Left ventricle myocardium inferior (tissue), 1 donor: ENCODE data around the gene RBMS1. TPM values are rescaled to one million over a fixed set of nuclear protein-coding genes. Genes with fewer than 3 reads are reported as not detected.

Experiments used
- DNase-seq: peaks from one replicate; pipeline ENCODE4 v3.0.0-alpha.2; 2020
- H3K27ac ChIP-seq: fragments of 200-600 bp; replicated peaks from 2 replicates; pipeline ENCODE4 v1.8.0; 2021
- H3K27me3 ChIP-seq: fragments of 200-600 bp; 2 replicates; pipeline ENCODE4 v1.8.0; 2021; ENCODE audit warnings: low read depth
- H3K36me3 ChIP-seq: fragments of 200-600 bp; 2 replicates; pipeline ENCODE4 v1.8.0; 2021
- H3K4me1 ChIP-seq: fragments of 200-600 bp; 2 replicates; pipeline ENCODE4 v1.8.0; 2021
- H3K4me3 ChIP-seq: fragments of 200-600 bp; 2 replicates; pipeline ENCODE4 v1.8.0; 2021; ENCODE audit warnings: mild to moderate bottlenecking, moderate library complexity
- H3K9me3 ChIP-seq: fragments of 200-600 bp; replicated peaks from 2 replicates; pipeline ENCODE4 v1.8.0; 2021
- intact Hi-C: fragments of 100-400 bp; cut with micrococcal nuclease; formaldehyde crosslinking; loops from one replicate; pipeline ENCODE4 v1.11.0; 2022
- total RNA-seq: library from RNA; stranded (reverse); fragmentation: NEBNext Ultra II Directional; extraction: Animal tissue kit (Norgen Biotek cat#: 25700); gene quantifications from one replicate; pipeline ENCODE4 v1.2.1, GENCODE V29; 2021
- TF ChIP-seq, protein P1 (sequence below): fragments of 200-600 bp; IDR thresholded peaks from 2 replicates; pipeline ENCODE4 v1.8.0; 2021; ENCODE audit warnings: antibody characterized with exemption, mild to moderate bottlenecking, borderline replicate concordance
- donor health status: DM: no; HTN: yes; CAD: no; lungs with severe emphysema.

RBMS1 gene
- total RNA-seq, 1 donor from 2014 or later, result 56.2 TPM

DNA sequence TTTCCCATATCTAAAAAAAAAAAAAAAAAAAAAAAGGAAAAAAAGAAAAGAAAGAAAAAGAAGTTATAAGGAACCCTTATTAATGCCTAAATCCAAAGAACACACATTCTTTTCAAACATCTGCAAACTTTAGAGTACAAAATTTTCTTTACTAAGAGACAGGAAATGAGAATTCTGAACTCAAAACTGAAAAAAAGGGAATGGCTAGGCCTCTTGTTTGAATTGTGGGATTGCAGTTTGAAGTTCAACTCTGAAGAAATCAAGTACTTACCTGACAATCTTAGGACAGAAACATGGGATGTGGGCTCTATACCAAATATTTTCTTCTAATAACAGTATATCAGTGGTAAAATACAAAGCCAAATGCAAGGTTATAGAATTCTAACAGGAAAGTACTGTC, 175.4 kb downstream of the RBMS1 start:
- intact Hi-C loops, result no loop called here
- Histone ChIP-seq H3K4me1 (peaks cover 100% of the 10 kb centered on the region), H3K4me3 (peak overlapping the region; percentile 6), H3K9me3 (no peaks in the 10 kb centered on the region), H3K27ac (peak overlapping the region; percentile 72), H3K27me3 (no peaks in the 10 kb centered on the region), H3K36me3 (no peaks in the 10 kb centered on the region)
- TF ChIP-seq, protein P1, sequence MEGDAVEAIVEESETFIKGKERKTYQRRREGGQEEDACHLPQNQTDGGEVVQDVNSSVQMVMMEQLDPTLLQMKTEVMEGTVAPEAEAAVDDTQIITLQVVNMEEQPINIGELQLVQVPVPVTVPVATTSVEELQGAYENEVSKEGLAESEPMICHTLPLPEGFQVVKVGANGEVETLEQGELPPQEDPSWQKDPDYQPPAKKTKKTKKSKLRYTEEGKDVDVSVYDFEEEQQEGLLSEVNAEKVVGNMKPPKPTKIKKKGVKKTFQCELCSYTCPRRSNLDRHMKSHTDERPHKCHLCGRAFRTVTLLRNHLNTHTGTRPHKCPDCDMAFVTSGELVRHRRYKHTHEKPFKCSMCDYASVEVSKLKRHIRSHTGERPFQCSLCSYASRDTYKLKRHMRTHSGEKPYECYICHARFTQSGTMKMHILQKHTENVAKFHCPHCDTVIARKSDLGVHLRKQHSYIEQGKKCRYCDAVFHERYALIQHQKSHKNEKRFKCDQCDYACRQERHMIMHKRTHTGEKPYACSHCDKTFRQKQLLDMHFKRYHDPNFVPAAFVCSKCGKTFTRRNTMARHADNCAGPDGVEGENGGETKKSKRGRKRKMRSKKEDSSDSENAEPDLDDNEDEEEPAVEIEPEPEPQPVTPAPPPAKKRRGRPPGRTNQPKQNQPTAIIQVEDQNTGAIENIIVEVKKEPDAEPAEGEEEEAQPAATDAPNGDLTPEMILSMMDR, result no peak
- no peak for DNase-seq

DNA sequence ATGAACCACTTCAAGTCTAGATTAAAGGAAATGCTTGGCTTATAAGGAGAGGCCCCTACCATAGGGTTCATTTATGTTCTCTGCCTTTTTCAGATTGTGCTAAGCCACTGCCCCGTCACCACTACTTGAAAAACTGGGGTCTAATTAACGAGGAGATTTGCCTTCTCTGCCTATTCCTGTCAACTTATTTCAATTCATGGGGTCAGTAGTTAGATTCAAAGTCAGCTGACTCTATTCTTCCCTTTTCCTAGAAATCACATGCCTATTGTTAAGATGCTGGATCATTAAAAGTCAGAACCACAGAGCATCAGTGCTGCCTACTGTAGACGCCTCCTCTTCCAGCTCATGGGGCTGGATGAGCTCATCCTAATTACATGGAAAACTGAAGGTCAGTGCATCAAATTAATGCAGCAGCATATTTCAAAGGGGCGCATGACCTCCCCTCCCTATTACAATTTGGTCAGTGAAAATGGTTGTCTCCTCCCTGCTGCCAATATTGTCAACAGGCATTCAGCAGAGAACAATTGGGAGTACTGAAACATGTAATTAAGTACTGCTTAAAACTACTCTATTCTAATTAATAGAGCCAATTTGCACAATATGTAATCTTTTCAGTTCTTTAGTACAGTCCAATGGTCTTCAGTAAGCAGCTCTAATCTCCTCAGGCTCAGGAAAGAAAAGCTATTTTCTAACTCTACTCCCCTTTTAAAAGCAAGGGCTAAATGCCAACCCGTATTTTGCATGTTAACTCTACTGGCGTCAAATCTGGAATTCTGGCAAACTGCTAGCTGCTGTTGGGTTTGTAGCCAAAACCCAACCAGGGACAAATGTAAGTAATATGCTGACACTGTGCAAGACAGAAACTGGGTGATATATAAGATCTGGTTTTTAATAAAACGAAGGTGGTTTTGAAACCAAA, 176.2 kb downstream of the RBMS1 start:
- Histone ChIP-seq H3K4me1 (peaks cover 100% of the 10 kb centered on the region), H3K36me3 (peaks cover 7% of the 10 kb centered on the region), H3K27ac (peak overlapping the region; percentile 72), H3K4me3 (peak overlapping the region; percentile 6), H3K9me3 (no peaks in the 10 kb centered on the region), H3K27me3 (no peaks in the 10 kb centered on the region)
- TF ChIP-seq, protein P1, result no peak
- intact Hi-C loops, result no loop called here
- no peak for DNase-seq

DNA sequence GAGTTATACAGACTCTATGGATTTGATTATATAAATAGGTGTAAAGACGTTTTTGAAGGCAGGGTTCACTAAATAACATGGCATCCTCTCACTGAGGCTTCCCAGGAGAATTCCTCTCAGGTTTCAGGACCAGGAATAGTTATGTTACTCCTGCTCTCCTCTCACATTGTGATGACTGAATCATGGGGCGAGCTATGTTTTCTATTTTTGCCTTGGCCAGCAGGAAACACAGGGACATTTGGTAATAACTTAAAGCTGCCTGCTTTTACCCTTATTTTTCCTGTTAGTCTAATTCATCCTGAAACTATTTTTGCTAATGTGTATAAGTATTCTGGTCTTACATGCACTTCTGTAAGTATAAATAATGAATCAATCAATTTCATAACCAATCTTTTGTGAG, 178.3 kb downstream of the RBMS1 start:
- no peak for DNase-seq
- intact Hi-C loops, result no loop called here
- Histone ChIP-seq H3K9me3 (no peaks in the 10 kb centered on the region), H3K36me3 (peaks cover 17% of the 10 kb centered on the region), H3K4me3 (no peak overlapping the region), H3K27me3 (no peaks in the 10 kb centered on the region), H3K27ac (peak overlapping the region; percentile 72), H3K4me1 (peaks cover 100% of the 10 kb centered on the region)
- TF ChIP-seq, protein P1, result no peak

DNA sequence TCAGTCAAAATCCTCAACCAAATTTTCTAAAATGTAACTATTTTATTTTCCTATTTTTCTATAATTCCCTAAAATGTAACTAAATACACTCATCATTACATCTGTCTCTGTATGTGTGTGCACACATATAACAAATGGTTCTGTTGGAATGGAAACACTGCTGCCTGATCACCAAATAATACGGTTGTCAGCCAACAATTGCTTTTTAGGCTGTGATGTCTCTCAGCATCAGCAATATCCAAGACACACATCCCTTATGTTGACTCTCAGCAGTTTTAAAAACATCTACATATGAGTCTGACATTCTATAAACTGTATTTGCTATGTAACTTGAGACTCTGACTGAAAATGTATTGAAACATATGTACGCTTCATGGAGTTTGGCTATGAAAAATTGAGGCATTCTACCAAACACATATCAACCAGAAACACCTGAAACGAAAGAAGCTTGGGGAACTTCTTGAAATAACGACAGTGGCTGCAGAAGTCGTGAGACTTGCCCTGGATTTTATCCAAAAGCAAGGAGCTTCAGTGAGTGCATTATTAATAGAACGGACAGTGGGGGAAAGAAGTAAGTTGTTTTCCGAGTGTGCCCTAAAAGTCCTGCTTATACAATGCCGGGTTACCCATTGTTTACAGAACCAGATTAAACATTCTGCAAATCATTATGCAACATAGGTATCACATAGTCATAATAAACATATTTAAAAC, 183.3 kb downstream of the RBMS1 start:
- Histone ChIP-seq H3K9me3 (no peaks in the 10 kb centered on the region), H3K4me3 (peak overlapping the region; percentile 9), H3K36me3 (peaks cover 33% of the 10 kb centered on the region), H3K27ac (peak overlapping the region; percentile 42), H3K4me1 (peaks cover 98% of the 10 kb centered on the region), H3K27me3 (no peaks in the 10 kb centered on the region)
- TF ChIP-seq, protein P1, result no peak
- DNase-seq, result no peak
- intact Hi-C loops, result no loop called here

DNA sequence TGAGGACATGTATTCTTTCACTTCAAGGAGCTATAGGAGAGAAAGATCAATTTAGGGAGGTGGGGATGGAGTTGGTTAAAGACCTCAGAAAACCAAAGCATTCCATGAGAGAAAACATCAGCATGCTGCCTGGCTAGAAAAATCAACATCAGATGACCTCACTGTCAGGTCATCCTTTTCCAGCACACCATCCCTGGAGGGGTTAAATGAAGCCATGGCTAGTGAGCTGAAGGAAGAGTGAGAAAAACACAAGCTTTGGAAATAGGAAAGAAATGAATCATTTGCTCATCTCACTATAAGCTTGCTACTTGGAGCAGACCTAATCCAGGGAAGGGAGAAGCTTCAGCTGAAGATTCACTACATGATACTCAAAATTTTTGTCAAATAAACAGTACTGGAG, 184.0 kb downstream of the RBMS1 start:
- Histone ChIP-seq H3K27me3 (no peaks in the 10 kb centered on the region), H3K4me1 (peaks cover 98% of the 10 kb centered on the region), H3K36me3 (peaks cover 33% of the 10 kb centered on the region), H3K4me3 (no peak overlapping the region), H3K9me3 (no peaks in the 10 kb centered on the region), H3K27ac (peak overlapping the region; percentile 42)
- TF ChIP-seq, protein P1, result no peak
- no peak for DNase-seq
- intact Hi-C loops, result no loop called here
